ENCODE data around the gene URI1.

Gene URI1

DNA sequence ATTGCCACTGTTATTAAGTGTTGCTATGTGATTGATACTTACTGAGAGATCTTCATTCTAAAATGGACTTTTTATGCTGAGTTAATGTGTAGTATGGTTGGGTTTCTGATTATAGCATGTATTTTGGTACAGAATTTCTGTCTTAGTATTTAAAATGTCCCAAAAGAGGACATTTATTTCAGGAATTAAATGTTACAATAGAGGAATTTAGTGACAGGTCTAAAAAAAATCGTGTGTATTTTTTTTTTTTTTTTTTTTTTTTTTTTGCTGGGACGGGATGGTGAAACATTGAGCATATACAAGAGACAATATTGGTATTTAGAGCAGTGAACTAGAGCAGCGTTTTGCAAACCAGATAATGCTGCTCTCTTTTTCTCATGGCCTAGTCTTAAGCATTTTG is 27.9 kb downstream of the URI1 start:
- no peak overlapping the region for H3K4me3 ChIP-seq (ENCODE audit: low read depth, low read length)
- TF ChIP-seq, protein P1, sequence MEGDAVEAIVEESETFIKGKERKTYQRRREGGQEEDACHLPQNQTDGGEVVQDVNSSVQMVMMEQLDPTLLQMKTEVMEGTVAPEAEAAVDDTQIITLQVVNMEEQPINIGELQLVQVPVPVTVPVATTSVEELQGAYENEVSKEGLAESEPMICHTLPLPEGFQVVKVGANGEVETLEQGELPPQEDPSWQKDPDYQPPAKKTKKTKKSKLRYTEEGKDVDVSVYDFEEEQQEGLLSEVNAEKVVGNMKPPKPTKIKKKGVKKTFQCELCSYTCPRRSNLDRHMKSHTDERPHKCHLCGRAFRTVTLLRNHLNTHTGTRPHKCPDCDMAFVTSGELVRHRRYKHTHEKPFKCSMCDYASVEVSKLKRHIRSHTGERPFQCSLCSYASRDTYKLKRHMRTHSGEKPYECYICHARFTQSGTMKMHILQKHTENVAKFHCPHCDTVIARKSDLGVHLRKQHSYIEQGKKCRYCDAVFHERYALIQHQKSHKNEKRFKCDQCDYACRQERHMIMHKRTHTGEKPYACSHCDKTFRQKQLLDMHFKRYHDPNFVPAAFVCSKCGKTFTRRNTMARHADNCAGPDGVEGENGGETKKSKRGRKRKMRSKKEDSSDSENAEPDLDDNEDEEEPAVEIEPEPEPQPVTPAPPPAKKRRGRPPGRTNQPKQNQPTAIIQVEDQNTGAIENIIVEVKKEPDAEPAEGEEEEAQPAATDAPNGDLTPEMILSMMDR (IDR thresholded peaks at IDR 0.05; ENCODE audit: low read depth, low read length, missing control alignments), result no peak
- DNase-seq (ENCODE audit: low read depth), result no peak

DNA sequence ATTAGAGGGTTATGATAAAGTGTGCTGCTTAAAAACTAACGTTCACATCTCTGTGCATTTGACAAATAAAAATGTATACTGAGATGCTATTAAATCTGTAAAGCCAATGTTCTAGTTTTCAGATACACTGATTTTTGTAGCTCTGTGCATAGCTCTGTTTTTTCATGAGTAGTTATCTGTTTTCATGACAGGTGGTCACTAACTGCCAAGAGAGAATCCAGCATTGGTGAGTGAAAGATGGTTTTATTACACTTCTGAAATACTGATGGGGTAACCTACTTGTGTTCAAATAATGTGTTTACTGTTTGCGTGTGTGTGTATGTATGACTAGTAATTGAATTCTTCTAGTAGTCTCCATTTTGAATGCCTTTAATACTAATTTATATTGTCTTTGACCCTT is 29.0 kb downstream of the URI1 start:
- TF ChIP-seq, protein P1 (IDR thresholded peaks at IDR 0.05; ENCODE audit: low read depth, low read length, missing control alignments), result no peak
- no peak for DNase-seq (ENCODE audit: low read depth)

DNA sequence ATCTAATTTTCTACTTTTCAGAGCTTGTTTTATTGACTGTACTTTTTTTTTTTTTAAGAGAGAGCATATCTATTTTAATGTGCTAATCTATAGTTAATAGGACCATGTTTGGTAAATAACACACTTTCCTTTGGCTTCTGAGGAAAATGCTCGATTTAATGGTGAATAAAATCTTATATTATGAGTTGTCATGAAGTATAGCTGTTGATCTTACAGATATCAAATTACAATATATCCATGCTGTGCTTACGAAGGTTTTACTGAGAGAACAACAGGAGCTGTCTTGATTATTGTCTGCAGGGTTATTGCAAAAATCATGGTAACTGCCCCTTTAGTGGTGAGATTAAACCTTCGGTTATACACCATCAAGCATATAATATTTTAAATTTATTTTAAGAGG is 29.6 kb downstream of the URI1 start:
- DNase-seq (ENCODE audit: low read depth), result no peak
- H3K4me3 ChIP-seq (ENCODE audit: low read depth, low read length), result no peak overlapping the region
- TF ChIP-seq, protein P1 (IDR thresholded peaks at IDR 0.05; ENCODE audit: low read depth, low read length, missing control alignments), result no peak

More for the DNA sequence above, 29.0 kb downstream of the URI1 start:
- H3K4me3 ChIP-seq (ENCODE audit: low read depth, low read length), result no peak overlapping the region

- no peak for DNase-seq (ENCODE audit: low read depth)
- no peak overlapping the region for H3K4me3 ChIP-seq (ENCODE audit: low read depth, low read length)
- TF ChIP-seq, protein P1 (IDR thresholded peaks at IDR 0.05; ENCODE audit: low read depth, low read length, missing control alignments), result no peak
Measured at GRCh38 chr19:29974701-29975100, 32.7 kb downstream of the URI1 start.

GRCh38 chr19:29976151-29976943 is 34.3 kb downstream of the URI1 start:
- no peak overlapping the region for H3K4me3 ChIP-seq (ENCODE audit: low read depth, low read length)
- TF ChIP-seq, protein P1 (IDR thresholded peaks at IDR 0.05; ENCODE audit: low read depth, low read length, missing control alignments), result no peak
- DNase-seq (ENCODE audit: low read depth), result no peak

- no peak overlapping the region for H3K4me3 ChIP-seq (ENCODE audit: low read depth, low read length)
- TF ChIP-seq, protein P1 (IDR thresholded peaks at IDR 0.05; ENCODE audit: low read depth, low read length, missing control alignments), result no peak
Measured at GRCh38 chr19:29978080-29978479, 36.0 kb downstream of the URI1 start.

GRCh38 chr19:29983568-29983967 is 41.5 kb downstream of the URI1 start:
- H3K4me3 ChIP-seq (ENCODE audit: low read depth, low read length), result no peak overlapping the region
- DNase-seq (ENCODE audit: low read depth), result no peak
- TF ChIP-seq, protein P1 (IDR thresholded peaks at IDR 0.05; ENCODE audit: low read depth, low read length, missing control alignments), result no peak

More at GRCh38 chr19:29978080-29978479, 36.0 kb downstream of the URI1 start:
- no peak for DNase-seq (ENCODE audit: low read depth)
